PFSK-1 (cell line): ENCODE measurements around the gene APBB2.

ENCODE experiments used
- FOXP2 ChIP-seq: optimal IDR thresholded peaks from 2 replicates; pipeline ENCODE3; 2011; ENCODE audit warnings: borderline replicate concordance, control low read depth, inconsistent platforms; ENCODE audit not compliant: insufficient read depth; ENCODE audit errors: extremely low read length, extremely low read depth
- POLR2AphosphoS5 ChIP-seq: IDR thresholded peaks from 2 replicates; pipeline ENCODE4 v1.6.1; 2012; ENCODE audit warnings: low read depth, mild to moderate bottlenecking, control low read depth, low read length, moderate library complexity
- REST ChIP-seq, 2 experiments: IDR thresholded peaks; 2 replicates each; pipeline versions ENCODE4 v1.6.1 to v1.8.0; 2011 to 2012; ENCODE audit warnings: low read depth in 2 of 2, low read length in 2 of 2, control low read depth in 1 of 2, inconsistent platforms in 1 of 2, mild to moderate bottlenecking in 1 of 2, moderate library complexity in 1 of 2; ENCODE audit not compliant: insufficient read depth in 1 of 2
- SIN3A ChIP-seq: IDR thresholded peaks from 2 replicates; pipeline ENCODE4 v1.6.1; 2012; ENCODE audit warnings: mild to moderate bottlenecking, low read length, moderate library complexity, borderline replicate concordance; ENCODE audit not compliant: insufficient read depth
- TAF1 ChIP-seq: IDR thresholded peaks from 2 replicates; pipeline ENCODE4 v1.6.1; 2012; ENCODE audit warnings: low read length, control low read depth, borderline replicate concordance; ENCODE audit not compliant: insufficient read depth

The APBB2 gene

GRCh38 chr4:41203841-41204240, 10.5 kb downstream of the APBB2 start:
- TF ChIP-seq POLR2AphosphoS5 (no peak), REST (IDR thresholded peaks at IDR 0.05; ENCODE audit: insufficient read depth in 1 of 2, low read depth in 2 of 2, low read length in 2 of 2) (no peak), TAF1 (no peak), SIN3A (no peak), FOXP2 (no peak)

- no peak for TF ChIP-seq FOXP2
- no peak for TF ChIP-seq TAF1
- no peak for TF ChIP-seq SIN3A
- TF ChIP-seq REST (IDR thresholded peaks at IDR 0.05; ENCODE audit: insufficient read depth in 1 of 2, low read depth in 2 of 2, low read length in 2 of 2), result no peak
- TF ChIP-seq POLR2AphosphoS5, result no peak
These were observed 11.3 kb downstream of the APBB2 start for GRCh38 chr4:41202820-41203568.

GRCh38 chr4:41202356-41202755, 12.0 kb downstream of the APBB2 start:
- TF ChIP-seq POLR2AphosphoS5 (no peak), TAF1 (no peak), REST (IDR thresholded peaks at IDR 0.05; ENCODE audit: insufficient read depth in 1 of 2, low read depth in 2 of 2, low read length in 2 of 2) (no peak), SIN3A (no peak), FOXP2 (no peak)

- TF ChIP-seq POLR2AphosphoS5 (no peak), REST (IDR thresholded peaks at IDR 0.05; ENCODE audit: insufficient read depth in 1 of 2, low read depth in 2 of 2, low read length in 2 of 2) (no peak), TAF1 (no peak), FOXP2 (no peak), SIN3A (no peak)
These were observed 13.8 kb downstream of the APBB2 start for GRCh38 chr4:41200486-41201017.
